SHP77 (cell line): Measurements from ENCODE around the gene TPRG1.

ENCODE experiments used
- DNase-seq, 2 experiments: peaks; one replicate each; lab custom pipeline; 2025; lab: John Stamatoyannopoulos, UW

The TPRG1 gene

GRCh38 chr3:189166321-189166720 lies 5.5 kb upstream of the TPRG1 start:
- DNase-seq = no peak

DNA sequence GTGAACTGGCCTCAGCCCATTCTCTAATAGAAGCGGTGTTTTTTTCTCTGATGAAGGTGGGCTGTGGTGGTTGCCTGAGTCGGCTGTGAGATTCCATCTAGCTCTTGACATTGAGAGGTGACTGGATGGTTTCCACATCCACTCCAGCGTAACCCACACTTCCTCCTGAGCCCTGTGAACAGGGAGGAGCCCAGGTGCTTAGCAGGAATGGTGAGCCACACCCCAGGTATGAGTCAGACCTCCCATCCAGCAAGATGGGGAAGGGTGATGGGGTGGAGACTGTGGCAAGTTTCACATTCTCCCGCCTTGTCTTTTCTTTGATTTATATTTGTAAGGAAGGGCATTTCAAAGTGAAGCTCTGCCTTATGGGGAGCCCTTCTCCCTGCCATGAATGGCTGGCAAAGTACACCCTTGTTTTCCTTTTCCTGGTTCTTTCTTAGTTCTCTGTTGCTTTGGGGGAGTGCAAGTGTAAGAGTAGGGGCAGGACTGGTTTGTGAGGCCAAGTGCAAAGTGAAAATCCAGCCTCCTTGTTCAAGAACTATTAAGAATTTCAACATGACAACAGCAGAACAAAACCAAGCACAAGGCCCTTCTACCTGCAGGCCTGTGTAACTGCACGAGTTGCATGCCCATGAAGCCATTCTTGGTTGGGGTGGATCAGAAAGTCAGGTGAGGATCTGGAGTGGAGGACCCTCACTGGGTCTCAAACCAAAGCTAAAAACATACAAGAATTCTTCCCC lies 4.6 kb upstream of the TPRG1 start:
- DNase-seq = no peak

DNA sequence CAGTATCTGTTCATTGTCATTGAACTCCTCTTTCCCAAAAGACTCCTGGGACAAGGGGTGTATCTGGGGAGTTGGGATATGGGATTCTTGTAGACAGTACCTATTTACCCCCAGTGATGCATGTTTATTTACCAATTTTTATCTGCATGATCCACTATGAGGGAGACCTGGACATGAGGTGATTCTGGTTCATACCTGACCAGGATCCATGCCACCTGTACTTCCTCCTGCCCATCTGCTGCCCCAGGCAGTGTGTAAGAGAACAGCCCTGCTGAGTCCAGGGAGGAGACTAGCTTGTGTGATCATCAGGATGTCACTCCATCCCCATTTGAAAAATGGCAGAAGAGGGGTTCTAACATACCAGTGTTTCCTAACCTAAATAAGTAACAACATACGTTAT lies 3.1 kb upstream of the TPRG1 start:
- DNase-seq = no peak

DNA sequence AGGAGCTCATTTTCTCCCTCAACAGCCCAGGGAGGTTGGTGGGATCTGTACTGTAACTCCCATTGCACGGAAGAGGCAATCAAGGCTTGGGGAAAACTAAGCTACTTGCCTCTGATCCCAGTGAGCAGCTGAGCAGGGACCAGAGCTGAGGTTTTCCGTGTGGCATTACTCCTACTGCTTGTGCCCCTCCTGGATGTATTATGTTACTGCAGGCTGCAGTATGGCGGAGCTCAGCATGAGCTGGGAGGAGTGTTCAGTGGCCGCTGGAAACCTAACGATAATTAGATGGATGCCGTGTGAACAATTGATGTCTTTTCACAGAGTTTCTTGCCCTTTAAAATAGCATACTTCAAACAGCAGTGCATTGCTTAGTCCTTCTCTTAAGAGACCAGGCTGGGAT lies 2.0 kb upstream of the TPRG1 start:
- no peak for DNase-seq

- DNase-seq = no peak
Observed at GRCh38 chr3:189170559-189170958, 1.2 kb upstream of the TPRG1 start.

GRCh38 chr3:189172668-189173419 lies 1.1 kb downstream of the TPRG1 start:
- no peak for DNase-seq

DNA sequence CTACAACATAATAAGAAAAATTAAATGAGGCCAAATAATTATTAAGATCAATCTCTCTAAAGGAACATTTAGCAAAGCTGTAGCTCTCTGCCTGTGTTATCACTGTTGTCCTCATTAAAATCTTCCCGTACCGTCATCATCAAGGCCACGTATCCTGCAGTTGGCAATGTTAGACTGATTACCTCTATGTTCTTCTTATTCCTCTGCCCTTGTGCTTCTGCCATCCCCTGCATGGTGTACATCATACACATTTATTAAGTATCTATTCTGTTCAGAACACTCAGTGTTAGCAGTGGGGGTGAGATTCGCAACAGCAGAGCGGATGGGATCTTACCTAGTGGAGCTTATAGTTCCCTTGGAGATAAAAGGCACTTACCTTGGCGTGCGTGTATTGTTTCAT lies 12.8 kb downstream of the TPRG1 start:
- DNase-seq = no peak

- DNase-seq = no peak
Observed at GRCh38 chr3:189186101-189186500, 14.3 kb downstream of the TPRG1 start.

GRCh38 chr3:189188466-189188865 lies 16.7 kb downstream of the TPRG1 start:
- no peak for DNase-seq

DNA sequence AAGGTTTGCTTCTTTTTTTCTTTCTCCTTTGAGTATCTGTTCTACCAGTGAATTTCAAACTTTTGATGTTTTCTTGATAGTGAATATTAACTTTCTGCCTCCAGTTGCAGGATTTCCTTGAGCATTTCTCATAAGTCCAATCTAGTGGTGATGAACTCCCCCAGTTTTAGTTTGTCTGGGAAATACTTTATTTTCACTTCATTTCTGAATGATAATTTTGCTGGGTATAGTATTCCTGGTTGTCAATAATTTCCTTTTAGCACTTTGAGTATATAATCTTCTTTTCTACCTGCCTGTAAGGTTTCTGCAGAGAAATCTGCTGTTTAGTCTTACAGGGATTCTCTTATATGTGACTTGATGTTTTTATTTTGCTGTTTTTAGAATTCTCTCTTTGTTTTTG lies 21.0 kb downstream of the TPRG1 start:
- DNase-seq = no peak

- no peak for DNase-seq
Observed at GRCh38 chr3:189195302-189195701, 23.5 kb downstream of the TPRG1 start.

GRCh38 chr3:189202106-189202505 lies 30.3 kb downstream of the TPRG1 start:
- no peak for DNase-seq

DNA sequence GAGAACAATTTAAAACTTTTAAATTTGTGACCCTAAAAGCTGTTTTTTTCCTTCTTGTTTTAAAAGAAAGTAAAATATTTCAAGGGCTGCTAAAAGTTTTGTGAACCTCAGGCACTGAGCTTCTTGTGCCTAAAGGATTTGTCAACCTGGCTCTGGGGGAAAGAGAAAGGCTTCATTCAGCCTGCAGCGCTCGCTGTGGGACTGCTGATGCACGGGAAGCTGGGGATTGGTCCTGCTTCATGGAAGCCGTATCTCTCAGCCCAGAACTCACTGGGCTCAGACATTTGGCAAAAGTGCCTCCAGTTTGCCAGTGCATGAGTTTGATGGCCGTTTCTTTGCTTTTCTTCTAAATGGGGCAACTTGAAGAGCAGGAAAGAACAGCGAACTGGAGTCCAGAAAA lies 30.8 kb downstream of the TPRG1 start:
- no peak for DNase-seq

DNA sequence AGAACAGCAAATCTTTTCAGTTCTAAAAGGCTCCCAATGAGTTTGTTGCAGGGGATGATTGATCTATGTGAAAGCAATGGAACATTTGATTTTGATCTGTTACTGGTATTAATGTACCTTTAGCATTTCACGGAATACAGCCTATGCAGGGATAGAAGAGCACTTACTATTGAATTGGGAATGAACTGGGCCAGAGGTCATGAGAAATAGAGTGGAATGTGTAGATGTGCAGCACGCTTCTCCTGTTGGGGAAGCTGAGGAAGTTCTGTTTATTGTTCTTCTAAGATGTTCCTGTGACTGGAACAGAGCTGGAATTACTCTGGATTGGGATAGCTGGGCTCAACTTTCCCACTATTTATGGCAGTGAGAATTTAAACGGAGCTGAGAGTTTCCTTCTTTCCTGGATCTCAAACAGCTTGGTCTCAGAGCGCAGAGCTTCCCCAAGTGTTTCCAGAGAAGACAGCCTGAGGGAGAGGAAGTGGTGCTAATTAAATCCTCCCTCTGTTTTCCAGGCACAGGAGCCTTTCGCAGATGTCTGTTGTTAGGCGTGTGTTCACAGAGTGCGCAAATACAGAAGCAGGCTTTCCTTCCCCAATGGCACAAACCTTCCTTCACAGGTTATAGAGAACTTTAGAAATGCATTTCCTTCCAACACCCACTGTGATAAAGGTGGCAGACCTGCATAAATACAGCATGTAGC lies 32.5 kb downstream of the TPRG1 start:
- DNase-seq = no peak

DNA sequence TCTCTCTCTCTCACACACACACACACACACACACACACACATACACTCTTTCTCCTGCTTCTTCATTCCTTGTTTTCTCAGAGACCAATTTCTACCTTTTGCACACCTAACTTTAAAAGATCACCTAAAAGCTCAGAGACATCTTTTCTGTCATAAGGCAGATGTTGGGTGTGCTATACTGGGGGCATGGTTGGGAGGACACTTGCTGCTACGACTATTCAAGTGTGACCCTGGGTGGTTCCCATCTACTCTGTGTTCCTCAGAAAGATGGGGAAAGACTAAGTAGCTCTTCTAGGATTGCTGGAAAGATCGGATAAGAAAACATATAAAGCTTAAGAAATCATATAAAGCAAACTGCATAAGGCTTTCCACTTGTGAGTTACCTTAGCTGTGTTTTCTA lies 33.2 kb downstream of the TPRG1 start:
- no peak for DNase-seq

DNA sequence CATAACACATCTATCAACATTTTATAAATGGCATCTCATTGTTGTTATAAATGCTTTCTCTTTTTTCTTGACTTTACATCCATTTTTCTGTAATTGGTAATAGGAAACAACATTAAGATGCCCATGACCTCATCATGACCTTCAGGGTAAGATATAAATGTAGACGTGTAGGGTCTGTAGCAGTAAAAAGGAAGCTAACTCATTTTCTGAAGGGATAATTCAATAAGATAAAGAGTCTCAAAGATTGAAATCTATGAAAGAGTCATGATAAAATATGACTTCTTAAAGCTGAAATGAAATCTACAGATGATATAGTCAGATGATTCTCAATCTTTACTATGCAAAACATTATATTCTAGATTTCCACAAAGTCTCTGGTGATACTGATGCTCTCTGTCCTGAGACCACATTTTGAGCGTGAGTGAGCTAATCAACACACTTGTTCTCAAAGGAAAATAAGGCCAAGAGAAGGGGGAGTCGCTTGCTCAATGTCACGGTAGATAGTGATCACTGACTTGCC lies 38.5 kb downstream of the TPRG1 start:
- no peak for DNase-seq

DNA sequence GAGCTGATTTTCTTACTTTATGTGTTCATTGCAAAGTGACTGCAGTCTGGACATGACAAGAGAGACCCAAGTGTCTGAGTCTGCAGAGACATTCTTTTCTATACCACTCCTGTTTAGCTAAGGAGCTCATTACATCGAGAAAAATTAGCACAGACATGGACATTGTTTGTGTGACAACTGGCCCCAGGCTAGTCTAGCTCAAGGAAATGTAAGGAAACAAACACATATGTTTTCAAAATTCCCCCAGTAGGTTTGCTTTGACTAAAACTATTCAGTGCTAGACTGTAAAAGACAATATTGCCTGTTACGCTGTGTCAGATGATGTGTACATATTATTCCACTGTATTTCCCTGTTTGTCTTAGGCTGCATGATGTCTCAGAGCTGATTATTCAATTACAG lies 40.9 kb downstream of the TPRG1 start:
- DNase-seq = no peak

DNA sequence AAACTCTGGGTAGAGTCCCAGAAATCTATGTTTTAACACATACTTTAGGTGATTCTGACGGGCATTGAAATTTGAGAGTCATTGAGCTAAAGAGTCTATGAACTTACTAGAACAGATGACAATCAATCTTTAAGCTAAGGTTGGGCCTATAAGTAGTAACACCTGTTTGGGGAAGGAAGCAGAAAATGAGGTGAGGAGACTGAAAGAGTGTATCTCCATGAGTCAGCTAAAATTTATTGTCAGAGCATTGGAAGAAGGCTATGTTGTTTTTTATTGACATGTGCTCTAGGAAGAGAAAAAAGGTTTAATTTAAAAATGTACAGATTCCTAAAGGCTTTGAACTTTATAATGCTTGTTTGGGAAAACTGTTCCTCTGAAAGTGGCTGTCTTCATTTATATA lies 42.9 kb downstream of the TPRG1 start:
- DNase-seq = no peak

- no peak for DNase-seq
Observed at GRCh38 chr3:189222927-189223636, 51.3 kb downstream of the TPRG1 start.

DNA sequence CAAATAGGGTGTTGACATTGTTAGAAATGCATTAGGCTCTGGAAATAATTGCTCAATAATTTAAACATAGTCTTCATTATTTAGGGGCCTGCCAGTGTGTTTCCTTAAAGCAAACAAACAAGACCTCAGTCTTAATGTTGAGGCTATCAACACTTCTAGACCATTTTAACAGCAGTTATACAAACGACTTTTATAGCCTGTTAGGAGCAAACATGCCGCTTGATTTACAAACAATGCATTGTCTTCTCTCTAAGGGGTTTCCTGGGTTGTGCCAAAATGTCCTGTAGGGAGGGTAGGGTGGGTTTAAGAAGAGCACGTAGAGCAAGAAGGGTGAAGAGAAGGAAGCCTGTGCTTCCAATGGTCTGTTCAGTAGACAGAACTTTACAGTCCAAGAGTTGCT lies 53.7 kb downstream of the TPRG1 start:
- DNase-seq = no peak

- DNase-seq = no peak
Observed at GRCh38 chr3:189227249-189227648, 55.5 kb downstream of the TPRG1 start.

DNA sequence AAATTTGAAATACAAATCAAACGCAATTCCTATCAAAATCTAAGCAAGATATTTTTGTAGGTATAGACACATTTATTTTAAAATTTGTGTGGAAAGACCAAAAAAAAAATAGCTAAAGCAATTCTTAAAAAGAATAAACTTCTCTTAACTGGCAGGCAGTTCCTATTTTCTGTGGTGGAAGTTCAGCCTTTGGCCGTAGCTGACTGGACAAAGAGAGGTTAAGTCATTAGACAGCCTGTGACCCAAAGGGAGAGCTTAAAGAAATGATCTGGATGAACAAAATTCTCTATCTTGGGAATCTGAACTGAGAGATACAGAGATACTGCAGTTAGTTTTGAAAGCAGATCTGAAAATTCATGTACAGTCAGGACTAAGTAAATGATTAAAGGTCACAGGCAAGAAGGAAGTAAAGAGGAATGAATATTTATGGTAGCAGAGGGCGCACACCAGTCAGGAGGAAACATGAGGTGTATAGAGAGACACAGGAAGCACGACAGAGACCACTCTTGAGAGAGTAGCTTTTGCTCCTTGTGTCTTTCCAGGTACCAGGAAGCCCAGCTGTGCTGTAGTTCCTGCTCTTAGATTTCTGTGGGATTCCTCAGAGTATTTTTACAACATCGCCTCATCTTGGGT lies 57.5 kb downstream of the TPRG1 start:
- DNase-seq = no peak
